T47D (cell line): ENCODE data around the gene CINP.
"Not testable (repeated sequence)": the region's sequence is repeated elsewhere in the genome, so short reads cannot be mapped to it uniquely, and the experiment has no call there.

ENCODE experiments used
- DNase-seq, 2 experiments: peaks; one replicate each; pipeline versions ENCODE4 v3.0.0 to v3.0.0-alpha.2; 2011 to 2012; ENCODE audit warnings: low read depth in 1 of 2, low spot score in 1 of 2
- JUND ChIP-seq: IDR thresholded peaks from 2 replicates; pipeline ENCODE4 v1.6.1; 2012; ENCODE audit warnings: low read depth
- in situ Hi-C: cut with HindIII; loops from 2 replicates; pipeline ENCODE4 v1.10.0; 2016; ENCODE audit warnings: low sequenced_read_pairs, low pct_unique_long_range_greater_than_20kb

CINP gene

DNA sequence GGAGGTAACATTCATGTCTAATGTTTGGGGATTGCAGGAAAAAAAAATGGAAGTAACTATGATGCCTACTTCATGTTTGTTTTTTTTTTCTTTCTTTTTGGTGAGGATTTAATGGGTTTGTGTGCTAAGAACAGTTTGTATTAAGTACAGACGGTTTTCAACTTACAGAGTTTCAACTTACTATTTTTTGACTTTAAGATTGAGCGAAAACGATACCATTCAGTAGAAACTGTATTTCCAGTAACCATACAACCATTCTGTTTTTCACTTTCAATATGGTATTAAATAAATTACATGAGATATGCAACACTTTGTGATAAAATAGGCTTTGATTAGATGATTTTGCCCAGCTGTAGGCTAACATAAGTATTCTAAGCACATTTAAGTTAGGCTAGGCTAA, 10.4 kb upstream of the CINP start:
- no peak for DNase-seq
- TF ChIP-seq JUND: no peak
- in situ Hi-C loops: no loop called here

- in situ Hi-C loops: no loop called here
- no peak for DNase-seq
- TF ChIP-seq JUND: no peak
Observed at GRCh38 chr14:102371361-102371760, 8.7 kb upstream of the CINP start.

DNA sequence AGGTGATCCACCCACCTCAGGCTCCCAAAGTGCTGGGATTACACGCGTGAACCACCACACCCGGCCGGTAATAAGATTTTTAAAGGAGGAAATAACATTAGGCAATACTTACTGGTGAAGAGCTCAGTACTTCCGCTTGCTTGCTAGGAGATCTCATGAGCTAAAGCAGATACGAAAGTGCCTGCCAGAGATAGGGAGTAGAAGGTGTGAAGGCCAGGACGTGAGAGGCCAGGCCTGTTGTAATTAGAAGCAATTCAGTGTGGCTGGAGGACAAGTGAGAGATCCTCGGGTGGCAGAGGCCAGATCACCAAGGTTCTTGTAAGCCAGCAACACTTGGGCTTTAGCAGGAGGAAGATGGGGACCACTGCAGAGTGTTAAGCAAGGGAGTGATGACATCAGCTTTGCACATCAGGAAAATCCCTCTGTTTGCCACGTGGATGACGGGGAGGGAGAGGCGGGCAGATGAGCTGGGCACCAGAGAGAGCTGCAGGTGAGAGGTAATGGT, 7.7 kb upstream of the CINP start:
- no peak for DNase-seq
- no peak for TF ChIP-seq JUND
- in situ Hi-C loops: no loop called here

DNA sequence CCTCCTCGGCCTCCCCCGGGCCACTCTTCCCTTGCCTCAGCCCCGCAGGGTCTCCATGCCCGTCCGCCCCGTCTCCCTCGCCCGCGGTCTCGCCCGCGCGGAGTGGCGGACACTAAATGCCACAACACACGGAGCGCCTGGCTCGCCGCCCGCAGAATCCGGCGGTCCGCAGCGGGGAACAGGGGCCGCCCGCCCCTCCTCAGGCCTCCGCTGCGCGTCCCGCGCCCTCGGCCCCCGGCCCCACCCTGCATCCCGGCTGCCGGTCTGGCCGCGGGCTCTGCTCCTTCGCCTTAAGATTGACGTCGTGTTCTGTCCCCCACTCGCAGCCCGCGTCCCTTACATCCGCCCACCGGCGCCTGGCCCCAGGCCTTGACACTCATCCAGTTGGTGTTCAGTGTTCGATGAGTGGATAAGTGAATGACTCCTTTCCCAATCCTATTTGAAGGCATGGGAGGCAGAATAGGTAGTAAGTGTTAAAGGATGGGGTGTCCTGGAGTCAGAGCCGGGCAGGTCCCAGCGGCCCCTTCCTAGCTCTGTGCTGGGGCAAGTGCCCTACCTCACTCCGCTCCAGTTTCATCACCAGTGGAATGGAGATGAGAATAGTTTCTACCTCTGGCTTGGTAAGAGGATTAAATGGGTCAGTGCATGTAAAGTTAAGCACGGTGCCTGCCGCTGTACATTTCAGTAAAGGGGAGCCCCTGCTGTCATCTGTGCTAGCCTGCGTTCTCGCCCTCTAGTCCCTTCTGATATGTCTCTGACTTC, 673 bp upstream of the CINP start:
- DNase-seq: peak; percentile 33 to 56
- no peak for TF ChIP-seq JUND
- in situ Hi-C loops: no loop called here

- in situ Hi-C loops: no loop called here
- DNase-seq: peak; percentile 7 to 16
- TF ChIP-seq JUND: no peak
Observed at GRCh38 chr14:102362084-102362483, 606 bp downstream of the CINP start.

GRCh38 chr14:102360388-102360787, 2.3 kb downstream of the CINP start:
- DNase-seq: no peak

GRCh38 chr14:102359341-102359740, 3.3 kb downstream of the CINP start:
- DNase-seq: no peak
- no peak for TF ChIP-seq JUND
- in situ Hi-C loops: no loop called here

More at GRCh38 chr14:102360388-102360787, 2.3 kb downstream of the CINP start:
- TF ChIP-seq JUND: no peak
- in situ Hi-C loops: no loop called here

DNA sequence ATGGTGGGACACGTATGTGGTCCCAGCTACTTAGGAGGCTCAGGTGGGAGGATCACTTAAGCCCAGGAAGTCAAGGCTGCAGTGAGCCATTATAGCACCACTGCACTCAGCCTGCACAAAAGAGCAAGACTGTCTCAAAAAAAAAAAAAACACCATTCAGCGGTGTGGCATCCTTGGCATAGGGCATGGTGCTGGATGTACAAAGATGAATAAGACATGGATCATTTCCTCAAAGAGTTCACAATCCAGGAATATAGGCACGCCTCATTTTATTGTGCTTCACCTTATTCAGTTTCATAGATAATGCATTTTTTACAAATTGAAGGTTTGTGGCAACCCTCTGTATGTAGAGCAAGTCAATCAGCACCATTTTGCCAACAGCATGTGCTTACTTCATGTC, 6.4 kb downstream of the CINP start:
- no peak for TF ChIP-seq JUND
- DNase-seq: no peak
- in situ Hi-C loops: no loop called here

- TF ChIP-seq JUND: no peak
- no peak for DNase-seq
- in situ Hi-C loops: no loop called here
Observed at GRCh38 chr14:102353126-102353619, 9.5 kb downstream of the CINP start.

- in situ Hi-C loops: no loop called here
- no peak for DNase-seq
- no peak for TF ChIP-seq JUND
Observed at GRCh38 chr14:102352213-102352612, 10.5 kb downstream of the CINP start.

DNA sequence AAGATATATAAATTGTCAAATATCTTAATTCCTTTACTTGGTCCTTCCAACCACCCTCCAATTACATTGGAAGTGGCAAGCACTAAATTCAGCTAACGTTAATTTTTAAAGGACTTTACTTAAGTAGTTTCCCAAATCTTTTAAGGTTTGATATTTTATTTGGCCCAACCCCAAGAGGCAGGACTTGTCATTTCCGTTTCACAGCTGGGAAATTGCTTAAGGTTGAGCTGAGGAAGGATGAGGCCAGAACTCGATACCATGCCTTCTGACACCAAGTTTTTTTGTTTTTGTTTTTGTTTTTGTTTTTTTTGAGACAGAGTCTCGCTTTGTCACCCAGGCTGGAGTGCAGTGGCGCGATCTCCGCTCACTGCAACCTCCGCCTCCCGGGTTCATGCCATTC, 11.1 kb downstream of the CINP start:
- in situ Hi-C loops, DNase-seq: not testable (repeated sequence)

- in situ Hi-C loops: no loop called here
- no peak for DNase-seq
- no peak for TF ChIP-seq JUND
Observed at GRCh38 chr14:102351023-102351422, 11.7 kb downstream of the CINP start.

GRCh38 chr14:102348376-102348775, 14.3 kb downstream of the CINP start:
- TF ChIP-seq JUND: no peak
- in situ Hi-C loops: no loop called here
- DNase-seq: no peak

- TF ChIP-seq JUND: no peak
- DNase-seq: no peak
- in situ Hi-C loops: no loop called here
Observed at GRCh38 chr14:102346645-102347044, 16.0 kb downstream of the CINP start.
